Stimulated activated CD8-positive, alpha-beta memory T cell treated with anti-CD3 and anti-CD28 coated beads, Interleukin-12 subunit alpha, Interleukin-12 subunit beta, amount 100 ng/mL, for 4 hours (primary cell): ENCODE results near the gene PDSS2.
"Not testable (repeated sequence)": the region's sequence is repeated elsewhere in the genome, so short reads cannot be mapped to it uniquely, and the experiment has no call there.

ENCODE experiments used
- DNase-seq: peaks from one replicate; pipeline ENCODE4 v3.0.0-alpha.2; 2020; ENCODE audit warnings: low read depth

PDSS2 gene

GRCh38 chr6:107118540-107118939 is 340.8 kb downstream of the PDSS2 start:
- DNase-seq, result not testable (repeated sequence)

- DNase-seq, result no peak
Measured at GRCh38 chr6:107116931-107117330, 342.4 kb downstream of the PDSS2 start.

GRCh38 chr6:107116328-107116892 is 343.0 kb downstream of the PDSS2 start:
- no peak for DNase-seq

DNA sequence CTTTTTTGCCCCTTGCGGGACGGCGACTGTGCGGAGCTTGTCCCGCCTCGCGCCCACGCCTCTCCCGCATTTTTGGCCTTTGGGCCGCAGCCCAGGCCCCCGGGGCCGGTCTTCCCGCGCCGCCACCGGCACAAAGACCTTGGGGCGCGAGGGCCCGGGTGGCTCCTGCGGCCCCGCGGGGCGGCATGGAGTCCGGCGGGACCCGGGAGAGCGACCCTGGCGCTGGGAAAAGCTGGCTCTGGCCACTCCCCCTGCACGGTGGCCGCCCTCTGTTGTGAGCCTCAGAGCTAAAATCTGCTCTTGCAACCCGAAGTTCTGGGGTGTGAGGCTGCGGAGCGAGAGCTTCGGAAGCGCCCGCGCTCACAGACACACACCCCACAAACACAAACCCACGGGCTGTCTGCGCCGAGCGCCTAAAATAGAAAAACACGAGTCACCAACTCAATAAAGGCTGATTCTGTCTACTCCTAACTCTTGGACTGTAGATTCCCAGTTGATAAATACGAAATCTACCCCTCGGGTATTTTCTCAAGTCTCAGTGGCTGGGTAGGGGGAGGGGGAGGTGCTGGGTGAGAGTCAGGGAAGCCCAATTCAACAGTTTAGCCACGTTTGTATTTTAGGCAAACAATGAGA is 343.6 kb downstream of the PDSS2 start:
- peak; percentile 26 for DNase-seq

GRCh38 chr6:107114926-107115694 is 344.3 kb downstream of the PDSS2 start, which contains the start of gene BEND3:
Gene BEND3 (minus strand): TSS chr6:107115515. CDS start chr6:107099285, 16,230 bp downstream.
- DNase-seq, result peak; percentile 54

DNA sequence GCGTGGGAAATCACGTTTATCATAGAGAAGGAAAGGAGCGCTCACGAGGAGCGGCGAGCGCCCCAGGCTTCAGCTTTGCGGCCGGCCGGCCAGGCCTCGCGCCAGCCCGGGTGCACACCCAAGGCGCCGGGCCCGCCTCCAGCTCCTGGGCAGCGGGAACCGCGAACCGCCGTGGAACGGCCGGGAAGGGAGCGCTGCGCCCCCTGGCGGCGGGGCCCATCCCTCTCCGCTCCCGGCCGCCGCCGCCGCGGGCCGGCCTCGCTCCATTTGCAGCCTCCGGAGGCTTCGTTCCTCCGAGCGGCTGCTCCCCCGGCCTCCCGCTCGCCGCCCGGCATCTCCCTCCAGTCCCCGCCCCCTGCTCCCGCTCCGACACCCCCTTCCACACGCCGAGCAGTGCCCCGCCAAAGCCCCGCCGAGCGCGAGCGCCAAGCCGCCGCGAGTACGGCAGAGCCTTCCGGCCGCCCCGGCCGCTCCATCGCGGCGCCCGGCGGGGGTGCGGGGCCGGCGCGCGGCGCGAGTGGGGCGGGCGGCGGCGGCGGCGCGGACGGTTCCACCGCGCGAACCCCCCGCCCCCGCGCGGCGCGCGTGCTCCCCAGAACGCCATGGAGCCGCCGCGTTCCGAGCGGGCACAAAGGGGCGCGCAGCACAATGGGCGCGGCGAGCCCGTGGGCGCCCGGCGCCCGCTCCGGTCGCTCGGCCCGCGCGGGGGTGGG is 345.0 kb downstream of the PDSS2 start:
- DNase-seq, result peak; percentile 58

- DNase-seq, result no peak
Measured at GRCh38 chr6:107110200-107110599, 349.2 kb downstream of the PDSS2 start.

GRCh38 chr6:107108201-107108890 is 351.0 kb downstream of the PDSS2 start:
- no peak for DNase-seq

DNA sequence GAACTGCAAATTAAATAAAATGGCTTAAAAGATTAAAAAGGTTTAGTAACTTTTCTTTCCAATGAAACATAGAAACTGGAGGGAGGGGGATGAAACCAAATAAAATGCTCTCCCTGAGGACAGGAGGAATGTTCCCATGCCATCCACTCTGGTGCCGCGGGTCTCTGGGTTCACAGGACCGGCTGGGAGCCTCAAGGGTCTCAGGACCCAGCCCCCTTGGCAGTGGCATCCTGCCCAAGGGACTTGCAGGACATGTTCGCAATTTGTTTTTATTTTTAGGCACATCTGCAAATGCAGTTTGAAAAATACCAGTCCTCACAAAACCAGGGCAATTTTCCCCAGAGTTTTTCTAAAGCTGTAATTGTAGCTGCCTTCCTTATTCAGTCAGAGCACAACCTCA is 351.6 kb downstream of the PDSS2 start:
- no peak for DNase-seq

GRCh38 chr6:107106165-107106564 is 353.2 kb downstream of the PDSS2 start:
- no peak for DNase-seq

DNA sequence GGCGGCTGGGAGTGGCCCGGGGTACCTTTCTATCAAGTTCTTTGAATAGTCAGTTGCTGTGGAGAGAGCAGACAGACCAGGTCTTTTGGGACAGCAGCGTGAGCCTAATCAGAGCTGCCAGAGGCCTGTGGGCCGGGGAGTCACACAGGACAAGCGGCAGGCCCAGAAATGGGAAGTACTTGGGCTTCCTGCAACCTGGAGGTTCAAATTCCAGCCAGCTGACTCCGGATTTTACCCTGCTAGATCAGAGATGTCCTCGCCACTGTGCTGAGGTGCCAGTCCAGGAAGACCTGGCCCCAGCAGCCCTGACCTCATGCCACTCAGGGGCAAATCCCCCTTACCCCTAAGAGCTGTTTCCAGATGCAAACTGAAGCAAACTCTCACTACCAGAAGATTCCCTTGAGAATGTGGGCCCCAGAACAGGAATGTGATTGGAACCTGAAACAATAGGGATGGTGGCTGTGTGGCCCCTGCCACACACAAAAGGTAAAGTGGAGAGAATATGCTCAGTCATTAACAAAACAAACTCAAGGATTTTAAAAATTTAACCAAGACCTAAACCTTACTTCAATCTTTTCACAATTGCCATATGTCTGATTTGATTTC is 353.8 kb downstream of the PDSS2 start:
- DNase-seq, result no peak

DNA sequence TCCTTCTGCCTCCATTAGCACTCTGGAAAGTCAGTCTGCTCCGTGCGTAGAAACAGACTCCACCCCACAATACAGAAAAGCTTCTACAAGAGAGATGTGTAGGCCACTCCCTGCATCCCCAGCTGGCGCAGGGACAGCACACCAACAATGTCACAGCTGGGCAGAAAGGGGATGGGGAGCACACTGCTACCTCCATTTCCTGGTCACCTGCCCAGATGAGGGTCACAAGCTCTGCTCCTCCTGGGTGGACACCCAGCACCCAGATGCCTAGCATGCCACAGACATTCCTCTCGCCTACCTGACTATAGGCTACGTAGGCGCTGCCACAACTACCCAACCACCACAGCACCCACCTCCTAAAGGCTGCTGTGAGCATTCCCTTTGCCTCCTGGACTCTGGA is 356.3 kb downstream of the PDSS2 start:
- no peak for DNase-seq
